GM12878 (cell line): ENCODE results near the gene MTMR10. TPM values are rescaled to one million over a fixed set of nuclear protein-coding genes. Genes with fewer than 3 reads are reported as not detected.

ENCODE experiments used
- ASH2L ChIP-seq: fragments of 300-600, 200-600 bp; sonication (generic); IDR thresholded peaks from 2 replicates; pipeline ENCODE4 v1.6.1; 2017; ENCODE audit warnings: low read depth, mild to moderate bottlenecking, borderline replicate concordance
- CBX5 ChIP-seq: sonication (generic); IDR thresholded peaks from 2 replicates; pipeline ENCODE4 v1.6.1; 2016; ENCODE audit warnings: low read depth, moderate library complexity, mild to moderate bottlenecking, inconsistent platforms
- CUX1 ChIP-seq: IDR thresholded peaks from 2 replicates; pipeline ENCODE4 v1.6.1; 2012; ENCODE audit warnings: improper control_type of control experiment, low read depth, low read length; ENCODE audit not compliant: insufficient replicate concordance
- EED ChIP-seq: sonication (generic); IDR thresholded peaks from 2 replicates; pipeline ENCODE4 v1.6.1; 2016; ENCODE audit warnings: antibody characterized with exemption, low read depth
- ELK1 ChIP-seq: IDR thresholded peaks from 2 replicates; pipeline ENCODE4 v1.6.1; 2012; ENCODE audit warnings: low read depth, low read length, improper control_type of control experiment
- IKZF2 ChIP-seq, 2 experiments: fragments of 450-650 bp; IDR thresholded peaks; 2 replicates each; pipeline ENCODE4 v1.6.1; 2017; ENCODE audit warnings: mild to moderate bottlenecking in 2 of 2, moderate library complexity in 2 of 2
- IRF4 ChIP-seq: IDR thresholded peaks from 2 replicates; pipeline ENCODE4 v1.6.1; 2011; ENCODE audit warnings: low read depth, low read length
- NBN ChIP-seq: fragments of 450-650 bp; IDR thresholded peaks from 2 replicates; pipeline ENCODE4 v1.6.1; 2016
- NR2F1 ChIP-seq: fragments of 450-650 bp; conservative IDR thresholded peaks from 2 replicates; pipeline ENCODE4 v1.6.1; 2017; ENCODE audit warnings: mild to moderate bottlenecking
- RAD21 ChIP-seq: IDR thresholded peaks from 2 replicates; pipeline ENCODE4 v1.6.1; 2011; ENCODE audit warnings: mild to moderate bottlenecking, low read depth, low read length, moderate library complexity; ENCODE audit not compliant: insufficient read depth
- RBBP5 ChIP-seq: fragments of 200-600 bp; sonication (generic); conservative IDR thresholded peaks from 2 replicates; pipeline ENCODE4 v1.6.1; 2016
- RCOR1 ChIP-seq: conservative IDR thresholded peaks from 2 replicates; pipeline ENCODE4 v1.6.1; 2012; ENCODE audit warnings: low read depth, low read length, improper control_type of control experiment
- RFX5 ChIP-seq: IDR thresholded peaks from 2 replicates; pipeline ENCODE4 v1.6.1; 2011; ENCODE audit warnings: low read depth, low read length, improper control_type of control experiment
- SMARCA5 ChIP-seq: fragments of 450-650 bp; IDR thresholded peaks from 2 replicates; pipeline ENCODE4 v1.6.1; 2017; ENCODE audit warnings: mild to moderate bottlenecking
- STAT1 ChIP-seq: fragments of 450-650 bp; conservative IDR thresholded peaks from 2 replicates; pipeline ENCODE4 v1.6.1; 2014; ENCODE audit warnings: antibody characterized with exemption, mild to moderate bottlenecking
- TAF1 ChIP-seq: IDR thresholded peaks from 2 replicates; pipeline ENCODE4 v1.6.1; 2011; ENCODE audit warnings: mild to moderate bottlenecking, low read depth, low read length, borderline replicate concordance
- TBL1XR1 ChIP-seq: IDR thresholded peaks from 2 replicates; pipeline ENCODE4 v1.6.1; 2012; ENCODE audit warnings: low read depth, low read length, improper control_type of control experiment
- YY1 ChIP-seq: IDR thresholded peaks from 2 replicates; pipeline ENCODE4 v1.6.1; 2011; ENCODE audit warnings: low read depth, mild to moderate bottlenecking, low read length
- polyA plus RNA-seq, 11 experiments: library from polyadenylated mRNA; depleted of rRNA in 4 of 11; unstranded in 6 of 11; stranded (reverse) in 5 of 11; fragments of >200 nt; fragmentation: Nextera tagmentation in 4 of 11; fragmentation: Illumina TruSeq in 1 of 11; extraction: Ambion mirVana in 4 of 11; extraction: Trizol in 1 of 11; gene quantifications; 1 replicate in 1 of 11; 2 replicates in 10 of 11; pipeline versions ENCODE4 v1.2.1 to v1.2.3, GENCODE V29; 2011 to 2016; ENCODE audit warnings: inconsistent platforms in 2 of 11, missing spikeins in 2 of 11, low read depth in 1 of 11
- total RNA-seq, 4 experiments: library from RNA; depleted of rRNA in 3 of 4; stranded (reverse); fragments of >200 nt in 3 of 4; fragmentation: Illumina TruSeq in 1 of 4; extraction: Trizol in 1 of 4; gene quantifications; 2 replicates each; pipeline versions ENCODE4 v1.2.1 to v1.2.3, GENCODE V29; 2013 to 2021
- TF ChIP-seq, protein P1 (sequence below): IDR thresholded peaks from 2 replicates; pipeline ENCODE4 v1.6.1; 2011; ENCODE audit warnings: mild to moderate bottlenecking, low read depth, low read length, moderate library complexity; ENCODE audit not compliant: insufficient replicate concordance
- TF ChIP-seq, protein P2 (sequence below): fragments of 450-650 bp; conservative IDR thresholded peaks from 2 replicates; pipeline ENCODE4 v1.6.1; 2017; ENCODE audit warnings: mild to moderate bottlenecking, moderate library complexity

The MTMR10 gene
- total and polyA plus RNA-seq, 10 of the 15 experiments (the other 5 are each of a cell fraction or from before 2014, with no cell fraction given): 1.9 to 13.6 (median 8.9) TPM

DNA sequence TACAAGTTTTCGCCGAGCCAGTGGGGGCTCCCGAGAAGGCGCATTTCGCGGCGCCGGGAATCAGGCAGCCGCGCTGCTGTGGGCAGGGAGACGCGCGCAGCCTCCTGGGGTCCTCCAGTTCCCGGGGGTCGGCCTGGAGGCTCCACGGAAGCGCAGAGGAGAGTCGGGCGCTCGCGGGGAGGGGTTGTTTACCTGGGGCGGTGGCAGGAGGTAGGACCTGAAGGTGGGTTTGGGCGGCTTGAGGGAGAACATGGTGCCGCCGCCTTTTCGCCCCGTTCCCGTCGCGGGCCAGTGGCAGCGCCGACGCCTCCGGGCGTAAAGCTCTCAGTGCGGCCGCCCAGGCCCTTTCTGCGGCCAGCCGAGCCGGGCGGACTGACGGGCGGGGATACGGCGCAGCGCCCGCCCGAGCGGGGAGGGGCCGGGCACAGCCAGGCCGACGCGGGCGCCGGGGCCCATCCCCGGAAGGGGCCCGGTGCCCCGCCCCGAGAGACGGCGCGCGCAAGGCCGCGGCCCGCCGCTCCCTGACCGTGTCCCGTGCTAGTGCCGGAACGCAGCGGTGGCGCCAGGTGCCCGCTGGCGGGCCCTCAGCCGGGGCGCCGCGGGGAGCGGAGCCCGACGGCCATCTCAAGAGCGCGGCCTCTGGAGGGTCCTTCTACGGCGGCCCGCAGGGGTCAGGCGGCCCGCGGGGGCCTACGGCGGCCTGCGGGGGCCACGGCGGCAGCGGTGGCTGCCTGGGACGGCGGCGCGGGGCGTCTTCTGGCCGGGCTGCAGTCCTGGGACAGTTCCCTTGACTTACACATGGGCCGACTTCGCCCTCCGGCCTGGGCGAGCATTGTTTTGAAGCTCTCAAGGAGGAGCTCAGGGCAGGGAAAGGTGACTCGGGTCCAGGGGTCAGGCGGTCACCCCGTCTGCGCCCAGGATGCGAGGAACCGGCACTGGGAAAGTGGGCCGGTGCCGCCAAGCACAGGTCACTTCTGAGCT is at the start of gene MTMR10 (continued):
- TF ChIP-seq RCOR1: no peak
- 0 out of 2 replicates have a peak, but pooled peaks have one; percentile 55 for TF ChIP-seq STAT1
- TF ChIP-seq RFX5: no peak
- peak; percentile 71; the same call in 1 of the 2 replicates for TF ChIP-seq TAF1
- no peak for TF ChIP-seq CUX1
- TF ChIP-seq NR2F1: peak; percentile 94
- TF ChIP-seq RAD21: 0 out of 2 replicates have a peak, but pooled peaks have one; percentile 4
- TF ChIP-seq IKZF2 (IDR thresholded peaks at IDR 0.05): peak in 1 of 2 experiments; percentile 33; a peak in 2 of 4 replicates
- TF ChIP-seq TBL1XR1: peak; percentile 71; the same call in 1 of the 2 replicates
- peak; percentile 81; the same call in 1 of the 2 replicates for TF ChIP-seq ASH2L
- no peak for TF ChIP-seq CBX5
- TF ChIP-seq SMARCA5: peak; percentile 77; the same call in 1 of the 2 replicates
- peak; percentile 92 for TF ChIP-seq YY1
- TF ChIP-seq ELK1: 0 out of 2 replicates have a peak, but pooled peaks have one; percentile 5
- TF ChIP-seq EED: peak; percentile 48; the same call in 1 of the 2 replicates
- TF ChIP-seq NBN: peak; percentile 4; the same call in 1 of the 2 replicates
- no peak for TF ChIP-seq IRF4
- TF ChIP-seq RBBP5: no peak
- TF ChIP-seq, protein P1, sequence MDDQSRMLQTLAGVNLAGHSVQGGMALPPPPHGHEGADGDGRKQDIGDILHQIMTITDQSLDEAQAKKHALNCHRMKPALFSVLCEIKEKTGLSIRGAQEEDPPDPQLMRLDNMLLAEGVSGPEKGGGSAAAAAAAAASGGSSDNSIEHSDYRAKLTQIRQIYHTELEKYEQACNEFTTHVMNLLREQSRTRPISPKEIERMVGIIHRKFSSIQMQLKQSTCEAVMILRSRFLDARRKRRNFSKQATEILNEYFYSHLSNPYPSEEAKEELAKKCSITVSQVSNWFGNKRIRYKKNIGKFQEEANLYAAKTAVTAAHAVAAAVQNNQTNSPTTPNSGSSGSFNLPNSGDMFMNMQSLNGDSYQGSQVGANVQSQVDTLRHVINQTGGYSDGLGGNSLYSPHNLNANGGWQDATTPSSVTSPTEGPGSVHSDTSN: no peak
- TF ChIP-seq, protein P2, sequence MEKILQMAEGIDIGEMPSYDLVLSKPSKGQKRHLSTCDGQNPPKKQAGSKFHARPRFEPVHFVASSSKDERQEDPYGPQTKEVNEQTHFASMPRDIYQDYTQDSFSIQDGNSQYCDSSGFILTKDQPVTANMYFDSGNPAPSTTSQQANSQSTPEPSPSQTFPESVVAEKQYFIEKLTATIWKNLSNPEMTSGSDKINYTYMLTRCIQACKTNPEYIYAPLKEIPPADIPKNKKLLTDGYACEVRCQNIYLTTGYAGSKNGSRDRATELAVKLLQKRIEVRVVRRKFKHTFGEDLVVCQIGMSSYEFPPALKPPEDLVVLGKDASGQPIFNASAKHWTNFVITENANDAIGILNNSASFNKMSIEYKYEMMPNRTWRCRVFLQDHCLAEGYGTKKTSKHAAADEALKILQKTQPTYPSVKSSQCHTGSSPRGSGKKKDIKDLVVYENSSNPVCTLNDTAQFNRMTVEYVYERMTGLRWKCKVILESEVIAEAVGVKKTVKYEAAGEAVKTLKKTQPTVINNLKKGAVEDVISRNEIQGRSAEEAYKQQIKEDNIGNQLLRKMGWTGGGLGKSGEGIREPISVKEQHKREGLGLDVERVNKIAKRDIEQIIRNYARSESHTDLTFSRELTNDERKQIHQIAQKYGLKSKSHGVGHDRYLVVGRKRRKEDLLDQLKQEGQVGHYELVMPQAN: peak; percentile 72; the same call in 1 of the 2 replicates
